NB4 (cell line): ENCODE results near the gene ATP5ME.
A peak's percentile ranks its signal among the peaks of the same experiment; 100 is the strongest.

ENCODE experiments used
- DNase-seq: peaks from one replicate; pipeline ENCODE4 v3.0.0; 2010; ENCODE audit warnings: low read depth
- H3K4me3 ChIP-seq: one replicate; pipeline ENCODE4 v1.5.1; 2011; ENCODE audit warnings: mild to moderate bottlenecking, low read depth, low read length, moderate library complexity
- CTCF ChIP-seq: IDR thresholded peaks from one replicate; pipeline ENCODE4 v1.5.1; 2012; ENCODE audit warnings: low read depth, low read length
- MAX ChIP-seq: IDR thresholded peaks from 2 replicates; pipeline ENCODE4 v1.6.1; 2011; ENCODE audit warnings: low read depth, low read length
- MYC ChIP-seq: IDR thresholded peaks from 2 replicates; pipeline ENCODE4 v1.6.1; 2011; ENCODE audit warnings: low read depth, low read length
- POLR2A ChIP-seq: IDR thresholded peaks from 2 replicates; pipeline ENCODE4 v1.6.1; 2011; ENCODE audit warnings: mild to moderate bottlenecking; ENCODE audit not compliant: insufficient read length; ENCODE audit errors: extremely low read depth

ATP5ME gene

GRCh38 chr4:692771-693554 is 18.9 kb upstream of the ATP5ME start:
- no peak overlapping the region for H3K4me3 ChIP-seq

GRCh38 chr4:689723-690122 is 15.6 kb upstream of the ATP5ME start:
- H3K4me3 ChIP-seq: no peak overlapping the region
- TF ChIP-seq POLR2A (no peak), CTCF (no peak), MAX (no peak), MYC (no peak)
- no peak for DNase-seq

More at GRCh38 chr4:692771-693554, 18.9 kb upstream of the ATP5ME start:
- no peak for DNase-seq
- TF ChIP-seq CTCF: no peak

- H3K4me3 ChIP-seq: no peak within 1 kb of the TSS
- TF ChIP-seq MAX: no peak
- TF ChIP-seq POLR2A: no peak
- no peak for TF ChIP-seq MYC
- TF ChIP-seq CTCF: no peak
Observed at GRCh38 chr4:688854-689681, 15.0 kb upstream of the ATP5ME start, which contains the start of gene SLC49A3. Gene SLC49A3 (minus strand): TSS chr4:689151. CDS start chr4:689127, 24 bp downstream.

GRCh38 chr4:687971-688853 is 14.1 kb upstream of the ATP5ME start:
- DNase-seq: no peak
- no peak overlapping the region for H3K4me3 ChIP-seq
- TF ChIP-seq MAX: no peak
- no peak for TF ChIP-seq POLR2A
- TF ChIP-seq CTCF: no peak
- TF ChIP-seq MYC: no peak

More at GRCh38 chr4:688854-689681, 15.0 kb upstream of the ATP5ME start, which contains the start of gene SLC49A3:
- DNase-seq: no peak

- peak; percentile 69 for TF ChIP-seq POLR2A
- TF ChIP-seq MAX: peak; percentile 57; the same call in 1 of the 2 replicates
- TF ChIP-seq MYC: peak; percentile 42; the same call in 1 of the 2 replicates
- no peak for TF ChIP-seq CTCF
- peak; percentile 96 for DNase-seq
- peak overlapping the region; percentile 39 for H3K4me3 ChIP-seq
Observed at GRCh38 chr4:687048-687970, 13.2 kb upstream of the ATP5ME start.
